Measurements from ENCODE around the gene KDM4B.

Gene KDM4B

DNA sequence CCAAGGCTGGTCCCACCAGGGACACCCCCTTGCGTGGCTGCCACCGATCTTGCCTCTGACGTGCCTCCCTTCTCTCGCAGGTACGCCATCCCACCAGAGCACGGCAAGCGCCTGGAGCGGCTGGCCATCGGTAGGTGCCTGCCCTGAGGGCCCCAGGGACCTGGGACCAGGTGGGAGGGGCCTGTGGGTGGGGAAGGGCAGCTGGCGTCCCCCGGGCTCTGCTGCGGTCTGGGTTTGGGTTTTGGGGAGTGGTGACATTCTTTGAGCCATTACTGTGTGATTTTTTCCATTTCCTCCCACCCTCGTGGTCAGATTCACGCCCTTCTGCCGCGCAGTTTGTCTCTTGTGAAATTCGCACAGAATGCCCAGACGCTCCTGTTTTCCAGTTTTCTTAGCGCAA lies 102.0 kb downstream of the KDM4B start:
- DNase-seq (ENCODE audit: low read depth), result no peak

DNA sequence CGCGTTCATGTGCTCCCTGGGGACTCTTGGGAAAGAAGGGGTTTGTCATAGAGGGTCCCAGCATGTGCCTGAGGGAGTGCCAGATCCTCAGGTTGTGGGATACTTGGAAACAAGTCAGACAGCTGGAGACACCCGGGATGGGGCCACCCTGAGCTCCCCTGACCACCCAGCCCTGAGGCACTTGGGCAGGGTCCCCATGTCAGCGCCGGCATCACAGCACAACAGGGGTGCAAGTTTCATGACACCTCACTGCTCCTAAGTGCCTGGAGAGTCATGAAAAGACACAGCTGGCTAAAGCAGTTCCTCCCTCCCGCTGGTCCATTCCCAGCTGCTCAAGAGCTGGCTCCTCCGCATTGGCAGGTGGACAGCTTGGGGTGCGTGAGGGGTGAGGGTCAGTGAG lies 102.7 kb downstream of the KDM4B start:
- no peak for DNase-seq (ENCODE audit: low read depth)

DNA sequence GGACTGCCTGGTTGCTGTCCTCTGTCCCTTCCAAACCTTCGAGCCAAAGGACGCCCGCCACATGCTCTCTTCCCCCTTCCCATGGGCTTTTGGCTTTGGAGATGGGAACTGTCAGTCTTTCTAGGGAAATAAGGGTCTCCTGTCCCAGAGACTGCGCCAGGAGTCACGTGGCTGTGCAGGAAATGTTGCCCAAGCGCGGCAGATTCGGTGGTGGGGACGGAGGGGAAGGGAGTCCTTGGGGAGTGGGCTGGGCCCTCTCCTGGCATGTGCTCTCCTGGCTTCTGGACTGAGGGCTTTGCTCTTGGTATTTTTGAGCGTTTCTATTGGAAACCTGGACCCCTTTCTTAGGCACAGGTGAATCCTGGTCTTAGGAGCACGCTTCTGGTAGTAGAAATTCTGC lies 103.2 kb downstream of the KDM4B start:
- no peak for DNase-seq (ENCODE audit: low read depth)

DNA sequence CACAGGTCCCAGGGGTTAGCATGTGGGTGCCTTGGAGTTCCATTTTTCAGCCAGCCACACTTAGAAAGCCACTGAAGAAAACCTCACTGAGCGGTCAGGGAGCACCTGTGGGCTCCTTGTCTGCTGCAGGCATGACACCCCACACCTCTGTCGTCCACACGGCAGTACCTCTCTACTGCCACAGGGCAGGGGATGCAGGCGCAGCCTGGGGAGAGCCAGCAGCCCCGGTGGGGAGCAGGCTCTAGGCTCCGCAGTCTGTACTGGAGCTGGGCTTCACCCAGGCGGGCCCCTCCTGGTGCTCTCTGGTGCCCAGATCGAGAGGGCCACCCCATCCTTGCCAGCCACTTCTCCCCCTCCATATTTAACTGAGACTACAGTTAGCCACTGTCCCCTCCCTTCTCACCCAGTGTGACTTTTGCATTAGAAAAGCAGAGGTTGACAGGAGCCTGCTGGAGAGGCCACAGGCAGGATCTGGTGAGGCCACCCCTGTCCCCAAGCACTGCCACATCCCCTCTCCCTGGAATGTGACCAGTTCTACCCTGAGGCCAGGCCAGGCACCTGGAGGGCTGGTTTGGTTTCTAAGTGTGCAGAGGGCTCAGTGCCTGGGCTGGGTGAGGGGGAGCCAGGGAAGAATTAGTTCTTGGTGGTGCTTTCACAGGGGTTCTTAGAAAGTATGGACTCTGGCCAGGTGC lies 104.4 kb downstream of the KDM4B start:
- DNase-seq (ENCODE audit: low read depth), result no peak

DNA sequence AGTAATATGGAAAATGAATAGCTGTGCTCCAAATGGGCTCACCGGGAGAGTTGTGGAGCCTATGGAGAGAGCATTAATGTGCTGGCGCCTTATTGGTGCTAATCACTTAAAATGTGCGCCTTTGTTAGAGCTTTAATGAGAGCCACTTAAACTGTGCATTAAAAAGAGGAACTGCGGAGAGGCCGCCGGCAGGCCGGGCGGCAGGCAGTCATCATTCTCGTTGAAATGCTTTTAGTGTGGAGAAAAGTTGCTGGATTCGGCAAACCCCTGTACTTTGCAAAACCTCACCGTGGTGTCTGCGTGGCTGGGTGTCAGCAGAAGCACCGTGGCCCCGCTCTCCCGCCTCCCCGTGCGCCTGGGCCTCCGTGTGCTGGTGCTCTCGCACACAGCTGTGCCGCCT lies 105.5 kb downstream of the KDM4B start:
- no peak for DNase-seq (ENCODE audit: low read depth)

DNA sequence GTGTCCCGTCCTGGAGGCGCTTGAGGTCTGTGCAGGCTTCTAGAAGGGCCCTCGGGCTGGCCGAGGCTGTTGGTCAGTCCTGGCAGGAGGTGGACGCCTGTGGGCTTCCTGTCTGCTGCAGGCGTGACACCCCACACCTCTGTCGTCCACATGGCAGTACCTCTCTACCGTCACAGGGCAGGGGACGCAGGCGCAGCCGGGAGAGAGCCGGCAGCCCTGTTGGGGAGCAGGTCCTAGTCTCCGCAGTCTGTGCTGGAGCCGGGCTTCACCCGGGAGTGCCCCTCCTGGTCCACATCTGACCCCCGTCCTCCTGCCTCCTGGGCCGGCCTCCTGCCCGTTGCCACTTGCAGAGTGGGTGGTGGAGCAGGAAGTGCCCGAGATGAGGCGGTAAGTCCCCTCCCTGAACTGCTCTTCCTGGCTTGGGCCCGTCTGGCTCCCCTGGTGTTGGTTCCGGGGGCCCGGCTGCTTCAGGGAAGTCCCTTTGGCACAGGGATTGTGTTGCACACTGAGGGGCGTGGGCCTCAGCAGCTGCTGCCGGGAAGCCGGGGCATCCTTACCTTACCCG lies 106.0 kb downstream of the KDM4B start:
- no peak for DNase-seq (ENCODE audit: low read depth)

DNA sequence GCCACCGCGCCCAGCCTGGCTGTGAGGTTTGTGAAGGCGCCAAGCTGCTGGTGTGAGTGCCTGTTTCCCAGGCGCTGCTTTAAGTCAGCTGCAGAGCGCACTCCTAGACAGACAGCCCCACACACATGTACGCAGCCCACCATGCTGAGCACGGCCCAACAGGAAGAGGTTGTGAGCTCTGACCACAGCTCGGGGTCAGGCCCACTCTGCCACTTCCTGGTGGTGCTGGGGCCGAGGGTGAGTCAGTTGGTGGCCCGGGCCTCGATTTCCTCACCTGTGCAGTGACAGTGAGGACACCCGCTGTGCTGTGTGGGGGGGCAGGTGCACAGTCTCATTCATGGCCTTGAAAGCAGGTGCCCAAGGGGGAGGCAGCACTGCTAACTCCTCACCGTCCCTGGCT lies 106.7 kb downstream of the KDM4B start:
- DNase-seq (ENCODE audit: low read depth), result no peak

DNA sequence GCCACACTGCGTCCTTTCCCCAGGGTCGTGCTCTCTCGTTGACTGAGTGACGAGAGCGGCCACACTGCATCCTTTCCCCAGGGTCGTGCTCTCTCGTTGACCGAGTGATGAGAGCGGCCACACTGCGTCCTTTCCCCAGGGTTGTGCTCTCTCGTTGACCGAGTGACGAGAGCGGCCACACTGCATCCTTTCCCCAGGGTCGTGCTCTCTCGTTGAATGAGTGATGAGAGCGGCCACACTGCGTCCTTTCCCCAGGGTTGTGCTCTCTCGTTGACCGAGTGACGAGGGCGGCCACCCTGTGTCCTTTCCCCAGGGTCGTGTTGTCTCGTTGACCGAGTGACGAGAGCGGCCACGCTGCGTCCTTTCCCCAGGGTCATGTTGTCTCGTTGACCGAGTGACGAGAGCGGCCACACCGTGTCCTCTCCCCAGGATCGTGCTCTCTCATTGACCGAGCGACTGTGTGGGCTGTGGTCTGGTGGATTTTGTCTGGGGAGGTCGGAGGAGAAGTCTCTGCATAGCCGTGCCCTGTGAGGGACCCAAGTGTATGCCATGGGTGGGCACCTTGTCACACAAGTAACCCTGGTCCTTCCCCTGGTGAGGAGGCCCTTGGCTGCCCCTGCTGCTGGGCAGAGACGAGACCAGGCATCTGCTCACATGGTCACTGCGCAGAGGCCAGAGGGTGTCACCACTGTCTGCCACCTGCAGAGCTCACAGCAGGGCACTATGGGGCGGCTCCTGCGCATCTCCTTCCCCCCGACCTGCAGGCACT lies 107.7 kb downstream of the KDM4B start:
- no peak for DNase-seq (ENCODE audit: low read depth)

DNA sequence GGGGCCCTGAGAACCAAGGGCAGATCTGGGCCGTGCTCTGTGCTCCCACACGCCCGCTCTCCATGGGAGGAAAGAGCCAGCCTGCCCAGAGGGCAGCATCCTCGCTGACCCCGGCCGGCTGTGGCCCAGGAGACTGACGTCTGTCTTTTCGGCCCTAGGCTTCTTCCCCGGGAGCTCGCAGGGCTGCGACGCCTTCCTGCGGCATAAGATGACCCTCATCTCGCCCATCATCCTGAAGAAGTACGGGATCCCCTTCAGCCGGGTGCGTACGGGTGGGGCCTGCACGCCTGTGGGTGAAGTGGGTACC lies 108.2 kb downstream of the KDM4B start:
- DNase-seq (ENCODE audit: low read depth), result no peak

DNA sequence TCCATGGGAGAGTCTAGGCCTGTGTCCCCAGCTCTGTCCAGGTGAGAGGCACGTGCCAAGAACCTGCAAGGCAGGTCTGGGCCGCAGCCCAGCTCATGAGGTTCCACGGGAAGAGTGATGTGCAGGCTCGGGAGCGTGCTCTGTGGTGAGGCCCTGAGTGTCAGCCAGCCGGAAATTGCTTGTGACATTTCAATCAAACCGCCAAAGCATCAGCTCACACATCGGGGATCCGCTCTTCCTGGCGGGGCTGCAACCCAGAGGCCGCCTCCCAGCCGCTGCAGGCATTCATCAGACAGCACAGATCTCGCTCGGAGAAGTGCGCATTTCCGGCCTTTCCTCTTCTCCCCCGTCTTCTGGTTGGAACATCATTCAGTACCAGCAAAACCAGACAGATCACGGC lies 109.3 kb downstream of the KDM4B start:
- no peak for DNase-seq (ENCODE audit: low read depth)

DNA sequence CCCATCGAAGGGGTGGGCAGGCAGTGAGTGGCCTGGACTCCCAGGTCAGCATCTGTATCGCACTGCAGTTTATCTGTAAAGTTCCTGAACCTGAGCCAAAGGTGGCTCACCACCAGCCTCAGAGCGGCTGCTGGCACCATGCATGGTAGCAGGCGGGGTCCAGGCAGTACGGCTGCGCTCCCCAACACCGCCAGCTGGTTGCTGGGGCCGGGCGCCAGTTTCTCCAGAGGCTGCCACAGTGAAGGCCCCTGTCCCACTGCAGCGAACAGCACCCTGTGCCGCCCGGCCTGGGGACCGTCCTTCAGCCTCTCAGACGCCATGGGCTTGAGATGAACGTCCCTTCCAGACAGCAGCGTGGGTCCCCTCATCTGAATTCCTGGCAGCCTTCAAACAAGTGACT lies 109.8 kb downstream of the KDM4B start:
- no peak for DNase-seq (ENCODE audit: low read depth)

DNA sequence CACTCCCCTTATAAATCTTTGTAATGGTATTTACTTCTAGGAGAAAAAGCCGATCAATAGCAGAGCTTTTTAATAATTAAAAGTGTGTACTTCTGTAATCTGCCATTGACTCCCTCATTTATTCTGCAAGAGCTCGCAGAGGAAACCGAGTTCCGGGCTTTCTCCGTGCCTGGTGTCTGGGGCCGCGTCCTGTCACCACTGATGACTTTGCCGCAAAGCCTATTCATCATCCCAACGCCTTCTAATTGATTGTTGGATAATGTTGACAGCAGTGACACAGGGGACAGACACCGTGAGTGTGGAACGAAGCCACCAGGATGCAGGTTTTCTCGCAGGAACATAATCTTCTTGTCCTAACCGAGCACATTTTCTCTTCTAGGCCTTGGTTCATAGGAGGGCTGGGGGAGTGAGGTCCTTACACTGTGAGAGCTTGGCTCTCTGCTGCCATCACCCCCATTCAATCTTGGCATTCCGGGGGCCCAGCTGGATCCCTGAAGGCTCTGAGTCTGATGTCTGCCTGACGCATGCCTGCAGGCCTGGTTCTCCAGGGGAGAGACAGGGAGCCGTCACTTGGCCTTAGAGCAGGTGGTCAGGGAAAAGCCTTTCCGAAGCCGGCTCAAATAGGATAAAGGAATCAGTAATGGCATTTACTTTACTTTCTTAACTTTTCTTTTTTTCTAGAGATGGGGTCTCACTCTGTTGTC lies 110.3 kb downstream of the KDM4B start:
- DNase-seq (ENCODE audit: low read depth), result no peak

DNA sequence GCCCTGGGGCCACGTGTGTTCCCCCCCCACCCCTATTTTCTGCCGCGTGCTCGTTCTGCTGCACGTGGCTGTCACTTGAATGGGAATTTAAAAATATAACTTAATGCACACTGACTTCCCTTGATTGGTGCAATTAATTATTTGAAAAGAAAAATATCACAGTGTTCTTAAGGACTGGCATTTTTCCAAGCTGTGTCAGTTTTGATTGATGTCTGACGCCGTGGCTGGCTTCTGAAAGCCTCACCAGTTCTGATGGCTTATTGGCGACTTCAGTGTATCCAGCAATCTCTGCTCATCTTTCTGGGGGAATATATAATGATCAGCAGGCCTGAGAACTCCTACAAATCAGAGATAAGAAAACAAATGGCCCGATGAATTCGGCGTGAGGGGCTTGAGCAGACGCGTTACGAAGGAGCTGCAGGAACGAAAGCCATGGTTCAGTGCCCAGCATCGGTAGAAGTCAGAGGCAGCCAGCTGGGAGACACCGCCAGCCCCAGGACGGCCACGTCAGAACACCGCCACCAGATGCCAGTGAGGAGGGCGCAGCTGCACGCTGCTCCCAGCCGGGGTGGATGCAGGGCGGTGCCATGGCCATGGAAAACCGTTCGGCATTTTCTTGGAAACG lies 111.2 kb downstream of the KDM4B start:
- DNase-seq (ENCODE audit: low read depth), result no peak

DNA sequence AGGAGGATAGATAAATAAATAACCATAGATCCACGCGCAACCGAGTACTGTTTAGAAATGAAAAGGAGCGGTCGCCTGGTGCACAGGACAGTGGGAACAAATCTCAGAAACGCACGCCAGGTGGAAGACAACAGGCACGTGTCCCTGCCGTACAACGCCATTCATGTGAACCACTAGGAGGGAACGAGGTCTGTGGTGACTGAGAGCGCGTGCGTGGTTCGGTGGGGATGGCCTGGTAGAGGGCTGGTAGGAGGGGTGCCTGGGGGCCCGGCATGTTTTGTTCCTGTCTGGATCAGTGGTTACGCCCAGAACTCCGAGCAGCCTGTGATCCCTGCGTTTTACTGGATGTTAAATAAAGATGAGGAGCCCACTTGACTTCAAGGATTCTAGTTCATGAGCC lies 111.9 kb downstream of the KDM4B start:
- DNase-seq (ENCODE audit: low read depth), result no peak

DNA sequence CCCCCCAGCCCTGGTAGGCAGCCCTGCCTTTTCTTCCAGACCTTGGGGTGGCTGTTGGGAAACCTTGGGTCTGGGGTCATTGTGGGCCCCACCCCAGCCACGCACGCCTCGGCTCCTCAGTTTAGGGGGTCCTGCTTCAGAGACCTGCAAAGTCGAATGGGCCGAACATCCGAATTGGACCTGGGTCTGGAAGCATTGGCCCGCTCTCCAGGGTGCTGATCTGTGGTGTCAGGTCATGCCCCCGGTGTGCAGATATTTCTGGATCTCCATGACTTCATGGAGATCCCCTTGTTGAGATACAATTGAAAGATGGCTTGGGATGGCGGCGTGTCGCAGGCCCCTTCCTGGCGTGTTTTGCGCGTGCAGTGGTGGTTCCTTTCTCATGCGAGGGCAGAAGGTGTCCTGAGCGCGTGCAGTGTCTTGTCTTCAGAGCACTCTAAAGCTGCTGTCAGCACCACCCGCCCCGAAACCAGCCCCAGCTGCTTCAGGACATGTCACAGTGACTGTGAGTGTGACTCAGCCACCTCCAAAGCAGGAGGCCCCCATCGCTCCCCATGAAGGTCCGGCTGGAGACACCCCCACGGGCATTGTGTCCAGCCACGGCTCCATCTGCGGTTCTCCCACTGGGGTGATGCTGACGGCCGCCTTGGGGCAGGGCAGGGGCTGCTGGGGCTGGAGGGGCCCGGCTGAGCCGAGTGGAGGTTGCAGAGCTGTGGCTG lies 112.7 kb downstream of the KDM4B start:
- DNase-seq (ENCODE audit: low read depth), result no peak

DNA sequence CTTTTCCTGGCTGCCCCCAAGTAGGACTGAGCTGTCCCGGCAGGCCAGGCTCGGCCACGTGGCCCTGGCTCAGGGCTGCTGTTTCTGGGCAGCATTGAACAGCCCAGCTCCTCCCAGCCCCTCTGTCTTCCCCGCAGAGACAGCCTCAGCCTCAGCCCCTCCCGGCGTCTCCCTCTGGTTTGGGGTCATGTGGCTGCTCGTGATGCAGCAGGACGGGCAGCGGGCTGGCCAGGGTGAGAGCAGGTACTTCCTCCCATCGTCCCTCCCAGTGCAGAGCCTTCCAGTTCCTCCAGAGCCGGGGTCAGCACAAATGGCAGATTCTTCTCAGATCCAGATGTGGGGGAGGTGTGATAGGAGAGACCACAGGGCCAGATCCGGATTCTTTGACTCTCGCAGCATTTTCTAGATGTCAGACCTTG lies 114.6 kb downstream of the KDM4B start:
- DNase-seq (ENCODE audit: low read depth), result no peak

DNA sequence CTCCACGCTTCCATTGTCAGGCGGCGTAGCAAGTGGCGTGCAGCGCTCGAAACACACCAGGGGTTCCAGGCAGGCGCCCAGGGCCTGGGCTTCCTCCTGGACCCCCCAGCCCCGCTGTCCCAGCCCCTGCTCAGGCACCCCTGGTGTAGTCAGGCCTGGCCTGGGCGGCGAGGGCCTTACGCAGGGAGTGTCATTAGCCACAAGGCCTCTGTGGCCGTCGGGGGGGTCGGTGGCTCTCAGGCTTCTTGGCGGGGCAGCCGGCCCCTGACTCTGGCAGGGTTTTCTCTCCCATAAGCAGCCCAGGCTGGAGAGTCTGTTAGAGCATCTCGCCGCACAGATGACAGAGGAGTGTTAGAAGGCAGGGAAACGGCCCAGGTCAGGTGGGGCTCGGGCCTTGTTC lies 116.7 kb downstream of the KDM4B start:
- no peak for DNase-seq (ENCODE audit: low read depth)

DNA sequence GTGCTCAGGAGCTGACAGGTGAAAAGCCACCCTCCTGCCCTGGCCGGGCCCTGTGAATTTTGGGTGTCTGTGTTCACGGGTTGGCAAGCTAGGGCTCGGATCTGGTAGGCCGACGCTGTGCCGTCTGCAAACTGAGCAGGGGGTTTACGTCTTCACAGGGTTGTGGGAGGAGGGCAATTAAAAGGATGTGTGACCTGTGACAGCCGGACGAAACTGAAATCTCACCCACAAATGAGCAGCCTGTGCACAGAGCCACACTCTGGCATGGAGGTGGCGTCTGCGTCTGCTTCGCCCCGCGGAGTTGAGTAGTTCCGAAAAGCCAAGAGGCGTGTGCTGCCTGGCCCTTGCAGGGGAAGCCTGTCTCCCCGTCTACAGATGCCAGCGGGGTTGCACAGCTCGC lies 117.3 kb downstream of the KDM4B start:
- DNase-seq (ENCODE audit: low read depth), result no peak

DNA sequence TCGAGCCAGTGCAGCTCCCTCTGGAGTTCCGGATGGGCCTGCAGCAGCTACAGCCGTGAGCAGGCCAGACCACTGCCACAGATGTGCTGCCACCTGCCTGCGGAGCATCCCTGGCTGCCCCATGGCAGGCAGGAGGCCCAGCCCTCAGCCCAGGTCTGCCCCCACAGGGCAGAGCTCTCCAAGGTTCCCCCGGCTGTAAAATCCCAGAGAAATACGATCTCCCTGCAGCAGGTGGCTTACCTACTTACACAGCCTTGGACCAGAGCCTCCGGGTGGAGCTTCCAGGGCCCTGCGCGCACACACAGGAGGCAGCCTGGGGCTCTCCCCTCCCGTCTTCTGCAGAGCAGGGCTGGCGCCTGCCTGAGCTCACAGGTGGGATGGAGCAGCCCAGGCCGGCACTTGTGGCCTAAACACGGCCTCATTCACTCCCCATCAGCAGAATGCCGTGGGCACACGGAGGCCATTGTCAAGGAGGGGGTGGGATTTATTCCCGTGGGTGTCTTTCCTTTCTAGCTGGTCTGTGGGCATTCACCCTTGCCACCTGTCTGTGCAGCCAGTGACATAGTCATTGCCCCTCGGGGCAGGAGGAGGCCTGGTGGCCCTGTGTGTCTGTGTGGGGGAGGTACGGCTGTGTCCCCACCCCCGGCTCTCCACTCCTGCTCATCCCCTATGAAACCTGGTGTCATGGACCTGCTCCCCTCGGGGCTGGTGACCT lies 118.0 kb downstream of the KDM4B start:
- DNase-seq (ENCODE audit: low read depth), result no peak

DNA sequence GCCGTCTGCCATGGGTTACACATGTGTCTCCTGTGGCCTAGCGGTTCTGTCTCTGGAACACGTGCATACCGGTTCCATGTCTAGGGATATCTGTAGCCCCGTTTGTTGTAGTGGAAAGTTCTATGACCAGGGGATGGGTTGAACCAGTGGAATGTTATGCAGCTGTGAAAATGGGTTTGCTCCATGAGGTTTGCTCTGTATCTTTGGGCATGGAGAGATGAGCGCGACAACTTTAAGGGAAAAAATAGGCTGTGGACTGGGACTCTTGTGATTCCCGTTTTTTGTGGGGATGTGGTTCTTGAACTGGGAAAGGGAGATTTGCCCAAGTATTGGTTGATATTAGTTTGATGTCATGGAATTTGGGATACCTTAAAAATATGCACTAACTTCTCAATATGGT lies 120.4 kb downstream of the KDM4B start:
- DNase-seq (ENCODE audit: low read depth), result no peak

DNA sequence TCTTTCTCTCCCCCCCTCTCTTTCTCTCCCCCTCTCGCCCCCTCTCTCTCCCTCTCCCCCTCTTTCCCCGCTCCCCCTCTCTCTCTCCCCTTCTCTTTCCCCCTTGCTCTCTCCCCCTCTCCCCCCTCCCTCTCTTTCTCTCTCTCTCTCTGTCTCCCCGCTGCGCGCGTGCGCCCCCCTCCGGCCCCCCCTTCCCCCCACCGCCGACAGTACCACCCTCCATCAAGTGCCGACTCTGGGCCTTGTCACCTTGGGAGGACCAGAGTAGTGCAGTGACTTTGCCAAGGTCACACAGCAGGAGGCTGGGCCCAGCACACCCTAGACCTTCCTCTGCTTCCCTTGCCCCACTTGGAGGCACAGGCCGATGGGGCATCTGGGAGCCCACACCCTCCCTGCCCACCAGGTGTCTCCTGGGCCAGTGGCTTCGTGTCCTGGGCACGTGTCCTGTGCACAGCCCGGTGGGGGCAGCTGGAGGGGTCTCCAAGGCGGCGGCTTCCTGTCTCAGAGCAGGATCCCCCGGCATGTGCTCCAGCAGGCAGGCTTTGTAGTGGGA lies 121.6 kb downstream of the KDM4B start:
- no peak for DNase-seq (ENCODE audit: low read depth)

Measured in stimulated activated CD4-positive, alpha-beta T cell treated with anti-CD3 and anti-CD28 coated beads, Interleukin-2, amount 100 ng/mL, for 4 hours (primary cell).